HepG2 (cell line): Measurements from ENCODE around the gene RAB8A. TPM values are rescaled to one million over a fixed set of nuclear protein-coding genes. Genes with fewer than 3 reads are reported as not detected.

Experiments
- ATAC-seq: fragments of 200-7000 bp; cut with Tn5 transposase; 3 replicates; pipeline ENCODE4 v1.9.1; 2020; ENCODE audit warnings: mild to moderate bottlenecking, moderate library complexity
- BruUV-seq: library from RNA; stranded (reverse); fragments of 400-500 nt; replicated peaks from 2 replicates; lab custom pipeline; 2021; lab: Mats Ljungman, UMichigan
- CTCF ChIA-PET: fragments of 300-600 bp; formaldehyde crosslinking; extraction: SDS; loops from one replicate; lab custom pipeline; 2021; ENCODE audit warnings: low total read pairs, inconsistent platforms, low intra/inter-chr PET ratio; lab: Yijun Ruan, JAX
- POLR2A ChIA-PET: fragments of 350-600 bp; sonication (Branson Sonifier 250); formaldehyde crosslinking; loops from one replicate; lab custom pipeline; 2020; ENCODE audit warnings: antibody characterized with exemption, inconsistent platforms; lab: Yijun Ruan, JAX
- DNase-seq: peaks from one replicate; pipeline ENCODE4 v3.0.0-alpha.2; 2015; ENCODE audit warnings: low spot score
- FAIRE-seq: peaks from 3 replicates; lab custom pipeline; 2011; peaks lifted over from hg19 to GRCh38; lab: Jason Lieb, UNC
- H2AFZ ChIP-seq: one replicate; pipeline ENCODE4 v1.6.1; 2011; ENCODE audit warnings: low read length, inconsistent platforms
- H3K27ac ChIP-seq: fragments of 300-600 bp; 3 replicates; pipeline ENCODE4 v1.8.0; 2011; ENCODE audit warnings: mixed run types, mild to moderate bottlenecking, mixed read lengths, low read length, inconsistent platforms; ENCODE audit not compliant: insufficient read depth; ENCODE audit errors: extremely low read length
- H3K27me3 ChIP-seq, 2 experiments: fragments of 200-600 bp in 1 of 2; 2 replicates in 1 of 2; 3 replicates in 1 of 2; pipeline versions ENCODE4 v1.6.0 to v1.8.0; 2011; ENCODE audit warnings: low read length in 2 of 2, mild to moderate bottlenecking in 2 of 2, moderate library complexity in 2 of 2, inconsistent platforms in 1 of 2; ENCODE audit not compliant: insufficient read depth in 2 of 2, control insufficient read depth in 1 of 2
- H3K36me3 ChIP-seq, 2 experiments: fragments of 200-600 bp in 1 of 2; replicated peaks in 1 of 2; 2 replicates in 1 of 2; 3 replicates in 1 of 2; pipeline versions ENCODE4 v1.5.1 to v1.8.0; 2011; ENCODE audit warnings: low read length in 2 of 2, inconsistent platforms in 1 of 2; ENCODE audit not compliant: insufficient read depth in 2 of 2, control insufficient read depth in 1 of 2
- H3K4me1 ChIP-seq: 2 replicates; pipeline ENCODE4 v1.5.1; 2012; ENCODE audit warnings: low read length, inconsistent platforms; ENCODE audit not compliant: insufficient read depth
- H3K4me2 ChIP-seq: 2 replicates; pipeline ENCODE4 v1.6.0; 2011; ENCODE audit warnings: low read depth, low read length, inconsistent platforms
- H3K4me3 ChIP-seq, 3 experiments: fragments of 200-600 bp in 1 of 3; sonication (generic), shearing (Covaris generic) in 1 of 3; replicated peaks in 1 of 3; 2 replicates each; pipeline ENCODE4 v1.5.1; 2011 to 2016; ENCODE audit warnings: low read length in 3 of 3, inconsistent platforms in 2 of 3, low read depth in 2 of 3, mild to moderate bottlenecking in 2 of 3, control low read depth in 1 of 3, mixed read lengths in 1 of 3; ENCODE audit not compliant: insufficient read depth in 1 of 3
- H3K79me2 ChIP-seq: one replicate; pipeline ENCODE4 v1.6.1; 2011; ENCODE audit warnings: low read length, inconsistent platforms; ENCODE audit not compliant: insufficient read depth
- H3K9ac ChIP-seq: 2 replicates; pipeline ENCODE4 v1.6.0; 2011; ENCODE audit warnings: mild to moderate bottlenecking, low read depth, low read length, inconsistent platforms; ENCODE audit not compliant: insufficient read depth
- H3K9me3 ChIP-seq: 2 replicates; pipeline ENCODE4 v1.5.1; 2012; ENCODE audit warnings: mild to moderate bottlenecking, low read length
- H4K20me1 ChIP-seq: 2 replicates; pipeline ENCODE4 v1.6.0; 2011; ENCODE audit warnings: inconsistent platforms, mild to moderate bottlenecking, low read length, moderate library complexity; ENCODE audit not compliant: insufficient read depth
- BCL6 ChIP-seq: IDR thresholded peaks from 2 replicates; pipeline ENCODE4 v1.6.1; 2016; ENCODE audit warnings: missing genetic modification reagents, missing compliant biosample characterization
- POLR2AphosphoS2 ChIP-seq: IDR thresholded peaks from 2 replicates; pipeline ENCODE4 v1.6.1; 2011; ENCODE audit warnings: low read depth, low read length, improper control_type of control experiment
- SKI ChIP-seq: fragments of 450-650 bp; IDR thresholded peaks from one replicate; pipeline ENCODE4 v1.6.1; 2018; ENCODE audit warnings: mild to moderate bottlenecking; ENCODE audit not compliant: partially characterized antibody
- ZKSCAN8 ChIP-seq: IDR thresholded peaks from 2 replicates; pipeline ENCODE4 v1.6.1; 2016; ENCODE audit warnings: borderline replicate concordance, missing genetic modification reagents, missing compliant biosample characterization
- ZNF251 ChIP-seq: sonication (generic); formaldehyde crosslinking; IDR thresholded peaks from 2 replicates; pipeline ENCODE4 v1.9.0; 2021; ENCODE audit warnings: mild to moderate bottlenecking, missing genetic modification reagents
- WGBS: methylation state at CpG from one replicate; pipeline ENCODE4 v1.1.6; 2017; ENCODE audit warnings: low lambda C conversion rate; 5-methylcytosine and 5-hydroxymethylcytosine counted together
- in situ Hi-C: cut with HindIII; loops from 2 replicates; pipeline ENCODE4 v1.10.0; 2017; ENCODE audit warnings: low pct_unique_long_range_greater_than_20kb; ENCODE audit not compliant: extremely low pct_ligation_motif_present
- intact Hi-C: fragments of 100-400 bp; cut with micrococcal nuclease; formaldehyde crosslinking; loops from one replicate; pipeline ENCODE4 v1.10.0; 2022; ENCODE audit not compliant: unreplicated experiment
- polyA plus RNA-seq, 8 experiments: library from polyadenylated mRNA; depleted of rRNA in 3 of 8; stranded (reverse) in 7 of 8; unstranded in 1 of 8; fragments of >200 nt; fragmentation: Illumina TruSeq in 4 of 8; extraction: Trizol in 4 of 8; gene quantifications; 2 replicates each; pipeline versions ENCODE4 v1.2.1 to v1.2.3, GENCODE V29; 2011 to 2016; ENCODE audit warnings: low read depth in 4 of 8, missing spikeins in 1 of 8, mixed read lengths in 1 of 8; ENCODE audit not compliant: insufficient read depth in 1 of 8
- total RNA-seq, 5 experiments: library from RNA; depleted of rRNA; stranded (reverse); fragments of >200 nt; fragmentation: Illumina TruSeq; extraction: Trizol; gene quantifications; 2 replicates each; pipeline ENCODE4 v1.2.3, GENCODE V29; 2016; ENCODE audit warnings: low read depth in 1 of 5
- TF ChIP-seq, protein P1 (sequence below): sonication (generic); formaldehyde crosslinking; IDR thresholded peaks from 2 replicates; pipeline ENCODE4 v1.5.0; 2020; ENCODE audit warnings: missing genetic modification reagents, mild to moderate bottlenecking, borderline replicate concordance
- TF ChIP-seq, protein P2 (sequence below): sonication (generic); formaldehyde crosslinking; IDR thresholded peaks from 2 replicates; pipeline ENCODE4 v1.5.0; 2020; ENCODE audit warnings: mild to moderate bottlenecking, missing genetic modification reagents, moderate library complexity

The RAB8A gene
- total and polyA plus RNA-seq, 2 of the 13 experiments (the other 11 are each of a cell fraction or from before 2014, with no cell fraction given) = 36.7 to 45.0 TPM

DNA sequence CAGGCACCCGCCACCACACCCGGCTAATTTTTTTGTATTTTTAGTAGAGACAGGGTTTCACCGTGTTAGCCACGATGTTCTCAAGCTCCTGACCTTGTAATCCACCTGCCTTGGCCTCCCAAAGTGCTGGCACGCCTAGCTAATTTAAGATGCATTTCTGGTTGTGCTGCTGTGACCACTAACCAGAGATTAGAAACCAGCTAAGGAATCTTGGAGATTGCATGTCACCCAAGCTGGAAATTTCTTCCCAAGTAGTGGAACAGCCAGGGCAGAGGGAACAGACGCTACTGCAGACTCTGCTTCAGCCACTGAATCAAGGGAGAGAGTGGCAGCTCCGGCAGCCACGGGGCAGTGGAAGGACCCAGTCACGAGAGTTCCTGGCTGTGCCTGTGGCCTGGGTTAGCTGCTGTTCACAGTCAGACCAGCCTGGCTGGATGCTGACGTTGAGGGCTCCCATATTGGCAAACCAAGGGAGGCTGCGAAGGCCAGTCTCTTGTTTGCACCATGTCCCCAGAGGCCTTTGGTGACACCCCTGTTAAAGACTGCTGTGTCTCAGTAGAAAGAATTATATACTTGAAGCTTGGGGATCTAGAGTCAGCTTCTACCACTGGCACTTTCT, 27.5 kb upstream of the RAB8A start:
- intact Hi-C loops = no loop called here
- Histone ChIP-seq H3K4me1 (peaks cover 87% of the 10 kb centered on the region), H3K27ac (peak overlapping the region; percentile 28), H3K4me3 (no peak overlapping the region), H2AFZ (no peak overlapping the region), H3K9me3 (no peaks in the 10 kb centered on the region), H3K4me2 (no peak overlapping the region), H3K36me3 (peaks cover 22 to 72% of the 10 kb centered on the region in 2 experiments), H3K9ac (no peak overlapping the region), H4K20me1 (peaks cover 10% of the 10 kb centered on the region; the same call in 1 of the 2 replicates), H3K79me2 (peaks cover 32% of the 10 kb centered on the region), H3K27me3 (no peaks in the 10 kb centered on the region)
- no TSS peak for BruUV-seq
- in situ Hi-C loops = no loop called here
- ChIA-PET CTCF (no interaction called here), POLR2A (interaction anchor here (0.7 to 1.2 kb wide), 4 partner anchors 9 to 23 kb away, joined by 3 read pairs; no protein-coding TSS in a partner anchor)
- FAIRE-seq = no peak
- TF ChIP-seq ZNF251 (CRISPR knock-in tag) (no peak), SKI (no peak), POLR2AphosphoS2 (0 out of 2 replicates have a peak, but pooled peaks have one; percentile 16), BCL6 (CRISPR knock-in tag) (no peak), ZKSCAN8 (no peak)
- TF ChIP-seq, protein P1, sequence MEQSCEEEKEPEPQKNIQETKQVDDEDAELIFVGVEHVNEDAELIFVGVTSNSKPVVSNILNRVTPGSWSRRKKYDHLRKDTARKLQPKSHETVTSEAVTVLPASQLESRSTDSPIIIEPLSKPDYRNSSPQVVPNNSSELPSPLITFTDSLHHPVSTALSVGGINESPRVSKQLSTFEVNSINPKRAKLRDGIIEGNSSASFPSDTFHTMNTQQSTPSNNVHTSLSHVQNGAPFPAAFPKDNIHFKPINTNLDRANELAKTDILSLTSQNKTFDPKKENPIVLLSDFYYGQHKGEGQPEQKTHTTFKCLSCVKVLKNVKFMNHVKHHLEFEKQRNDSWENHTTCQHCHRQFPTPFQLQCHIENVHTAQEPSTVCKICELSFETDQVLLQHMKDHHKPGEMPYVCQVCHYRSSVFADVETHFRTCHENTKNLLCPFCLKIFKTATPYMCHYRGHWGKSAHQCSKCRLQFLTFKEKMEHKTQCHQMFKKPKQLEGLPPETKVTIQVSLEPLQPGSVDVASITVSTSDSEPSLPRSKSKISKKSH (CRISPR knock-in tag) = no peak
- TF ChIP-seq, protein P2, sequence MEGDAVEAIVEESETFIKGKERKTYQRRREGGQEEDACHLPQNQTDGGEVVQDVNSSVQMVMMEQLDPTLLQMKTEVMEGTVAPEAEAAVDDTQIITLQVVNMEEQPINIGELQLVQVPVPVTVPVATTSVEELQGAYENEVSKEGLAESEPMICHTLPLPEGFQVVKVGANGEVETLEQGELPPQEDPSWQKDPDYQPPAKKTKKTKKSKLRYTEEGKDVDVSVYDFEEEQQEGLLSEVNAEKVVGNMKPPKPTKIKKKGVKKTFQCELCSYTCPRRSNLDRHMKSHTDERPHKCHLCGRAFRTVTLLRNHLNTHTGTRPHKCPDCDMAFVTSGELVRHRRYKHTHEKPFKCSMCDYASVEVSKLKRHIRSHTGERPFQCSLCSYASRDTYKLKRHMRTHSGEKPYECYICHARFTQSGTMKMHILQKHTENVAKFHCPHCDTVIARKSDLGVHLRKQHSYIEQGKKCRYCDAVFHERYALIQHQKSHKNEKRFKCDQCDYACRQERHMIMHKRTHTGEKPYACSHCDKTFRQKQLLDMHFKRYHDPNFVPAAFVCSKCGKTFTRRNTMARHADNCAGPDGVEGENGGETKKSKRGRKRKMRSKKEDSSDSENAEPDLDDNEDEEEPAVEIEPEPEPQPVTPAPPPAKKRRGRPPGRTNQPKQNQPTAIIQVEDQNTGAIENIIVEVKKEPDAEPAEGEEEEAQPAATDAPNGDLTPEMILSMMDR (CRISPR knock-in tag) = no peak
- ATAC-seq = no peak
- no peak for DNase-seq
- WGBS = 96% methylated on average over 9 of the region's 11 CpGs
